HepG2 (cell line): ENCODE results near the gene LILRB2. TPM values are rescaled to one million over a fixed set of nuclear protein-coding genes. Genes with fewer than 3 reads are reported as not detected.

Source experiments
- ATAC-seq: fragments of 200-7000 bp; cut with Tn5 transposase; 3 replicates; pipeline ENCODE4 v1.9.1; 2020; ENCODE audit warnings: mild to moderate bottlenecking, moderate library complexity
- BruUV-seq: library from RNA; stranded (reverse); fragments of 400-500 nt; replicated peaks from 2 replicates; lab custom pipeline; 2021; lab: Mats Ljungman, UMichigan
- CTCF ChIA-PET: fragments of 300-600 bp; formaldehyde crosslinking; extraction: SDS; loops from one replicate; lab custom pipeline; 2021; ENCODE audit warnings: low total read pairs, inconsistent platforms, low intra/inter-chr PET ratio; lab: Yijun Ruan, JAX
- POLR2A ChIA-PET: fragments of 350-600 bp; sonication (Branson Sonifier 250); formaldehyde crosslinking; loops from one replicate; lab custom pipeline; 2020; ENCODE audit warnings: antibody characterized with exemption, inconsistent platforms; lab: Yijun Ruan, JAX
- DNase-seq: peaks from one replicate; pipeline ENCODE4 v3.0.0-alpha.2; 2015; ENCODE audit warnings: low spot score
- FAIRE-seq: peaks from 3 replicates; lab custom pipeline; 2011; peaks lifted over from hg19 to GRCh38; lab: Jason Lieb, UNC
- H2AFZ ChIP-seq: one replicate; pipeline ENCODE4 v1.6.1; 2011; ENCODE audit warnings: low read length, inconsistent platforms
- H3K27ac ChIP-seq: fragments of 300-600 bp; 3 replicates; pipeline ENCODE4 v1.8.0; 2011; ENCODE audit warnings: mixed run types, mild to moderate bottlenecking, mixed read lengths, low read length, inconsistent platforms; ENCODE audit not compliant: insufficient read depth; ENCODE audit errors: extremely low read length
- H3K27me3 ChIP-seq, 2 experiments: fragments of 200-600 bp in 1 of 2; 2 replicates in 1 of 2; 3 replicates in 1 of 2; pipeline versions ENCODE4 v1.6.0 to v1.8.0; 2011; ENCODE audit warnings: low read length in 2 of 2, mild to moderate bottlenecking in 2 of 2, moderate library complexity in 2 of 2, inconsistent platforms in 1 of 2; ENCODE audit not compliant: insufficient read depth in 2 of 2, control insufficient read depth in 1 of 2
- H3K36me3 ChIP-seq, 2 experiments: fragments of 200-600 bp in 1 of 2; replicated peaks in 1 of 2; 2 replicates in 1 of 2; 3 replicates in 1 of 2; pipeline versions ENCODE4 v1.5.1 to v1.8.0; 2011; ENCODE audit warnings: low read length in 2 of 2, inconsistent platforms in 1 of 2; ENCODE audit not compliant: insufficient read depth in 2 of 2, control insufficient read depth in 1 of 2
- H3K4me1 ChIP-seq: 2 replicates; pipeline ENCODE4 v1.5.1; 2012; ENCODE audit warnings: low read length, inconsistent platforms; ENCODE audit not compliant: insufficient read depth
- H3K4me2 ChIP-seq: 2 replicates; pipeline ENCODE4 v1.6.0; 2011; ENCODE audit warnings: low read depth, low read length, inconsistent platforms
- H3K4me3 ChIP-seq, 3 experiments: fragments of 200-600 bp in 1 of 3; sonication (generic), shearing (Covaris generic) in 1 of 3; replicated peaks in 1 of 3; 2 replicates each; pipeline ENCODE4 v1.5.1; 2011 to 2016; ENCODE audit warnings: low read length in 3 of 3, inconsistent platforms in 2 of 3, low read depth in 2 of 3, mild to moderate bottlenecking in 2 of 3, control low read depth in 1 of 3, mixed read lengths in 1 of 3; ENCODE audit not compliant: insufficient read depth in 1 of 3
- H3K79me2 ChIP-seq: one replicate; pipeline ENCODE4 v1.6.1; 2011; ENCODE audit warnings: low read length, inconsistent platforms; ENCODE audit not compliant: insufficient read depth
- H3K9ac ChIP-seq: 2 replicates; pipeline ENCODE4 v1.6.0; 2011; ENCODE audit warnings: mild to moderate bottlenecking, low read depth, low read length, inconsistent platforms; ENCODE audit not compliant: insufficient read depth
- H3K9me3 ChIP-seq: 2 replicates; pipeline ENCODE4 v1.5.1; 2012; ENCODE audit warnings: mild to moderate bottlenecking, low read length
- H4K20me1 ChIP-seq: 2 replicates; pipeline ENCODE4 v1.6.0; 2011; ENCODE audit warnings: inconsistent platforms, mild to moderate bottlenecking, low read length, moderate library complexity; ENCODE audit not compliant: insufficient read depth
- AHR ChIP-seq: IDR thresholded peaks from 2 replicates; pipeline ENCODE4 v1.6.1; 2018; ENCODE audit warnings: missing genetic modification reagents, missing compliant biosample characterization
- FOXJ3 ChIP-seq: sonication (generic); formaldehyde crosslinking; IDR thresholded peaks from 2 replicates; pipeline ENCODE4 v1.4.0; 2020; ENCODE audit warnings: missing genetic modification reagents, mild to moderate bottlenecking, borderline replicate concordance
- NR1H2 ChIP-seq: sonication (generic); formaldehyde crosslinking; IDR thresholded peaks from 2 replicates; pipeline ENCODE4 v1.8.1; 2022; ENCODE audit warnings: low read depth, missing genetic modification reagents, borderline replicate concordance
- POLR2AphosphoS5 ChIP-seq: IDR thresholded peaks from 2 replicates; pipeline ENCODE4 v1.6.1; 2012; ENCODE audit warnings: low read depth, low read length
- SIN3A ChIP-seq: IDR thresholded peaks from 2 replicates; pipeline ENCODE4 v1.6.1; 2011; ENCODE audit warnings: low read depth, mild to moderate bottlenecking, control low read depth, low read length, borderline replicate concordance
- SP4 ChIP-seq: sonication (generic); formaldehyde crosslinking; IDR thresholded peaks from 2 replicates; pipeline ENCODE4 v1.8.1; 2023; ENCODE audit warnings: mild to moderate bottlenecking, missing genetic modification reagents
- ZMYM3 ChIP-seq: sonication (generic); formaldehyde crosslinking; IDR thresholded peaks from 2 replicates; pipeline ENCODE4 v1.5.1; 2020; ENCODE audit warnings: mild to moderate bottlenecking, missing genetic modification reagents
- ZNF317 ChIP-seq: sonication (generic); formaldehyde crosslinking; IDR thresholded peaks from 2 replicates; pipeline ENCODE4 v1.5.0; 2020; ENCODE audit warnings: mild to moderate bottlenecking, missing genetic modification reagents
- ZNF776 ChIP-seq: sonication (generic); formaldehyde crosslinking; IDR thresholded peaks from 2 replicates; pipeline ENCODE4 v1.4.0; 2020; ENCODE audit warnings: mild to moderate bottlenecking, missing genetic modification reagents
- ZNF83 ChIP-seq: sonication (generic); formaldehyde crosslinking; IDR thresholded peaks from 2 replicates; pipeline ENCODE4 v1.4.0; 2020; ENCODE audit warnings: missing genetic modification reagents, mild to moderate bottlenecking, borderline replicate concordance
- WGBS: methylation state at CpG from one replicate; pipeline ENCODE4 v1.1.6; 2017; ENCODE audit warnings: low lambda C conversion rate; 5-methylcytosine and 5-hydroxymethylcytosine counted together
- in situ Hi-C: cut with HindIII; loops from 2 replicates; pipeline ENCODE4 v1.10.0; 2017; ENCODE audit warnings: low pct_unique_long_range_greater_than_20kb; ENCODE audit not compliant: extremely low pct_ligation_motif_present
- intact Hi-C: fragments of 100-400 bp; cut with micrococcal nuclease; formaldehyde crosslinking; loops from one replicate; pipeline ENCODE4 v1.10.0; 2022; ENCODE audit not compliant: unreplicated experiment
- polyA plus RNA-seq, 8 experiments: library from polyadenylated mRNA; depleted of rRNA in 3 of 8; stranded (reverse) in 7 of 8; unstranded in 1 of 8; fragments of >200 nt; fragmentation: Illumina TruSeq in 4 of 8; extraction: Trizol in 4 of 8; gene quantifications; 2 replicates each; pipeline versions ENCODE4 v1.2.1 to v1.2.3, GENCODE V29; 2011 to 2016; ENCODE audit warnings: low read depth in 4 of 8, missing spikeins in 1 of 8, mixed read lengths in 1 of 8; ENCODE audit not compliant: insufficient read depth in 1 of 8
- total RNA-seq, 5 experiments: library from RNA; depleted of rRNA; stranded (reverse); fragments of >200 nt; fragmentation: Illumina TruSeq; extraction: Trizol; gene quantifications; 2 replicates each; pipeline ENCODE4 v1.2.3, GENCODE V29; 2016; ENCODE audit warnings: low read depth in 1 of 5
- TF ChIP-seq, protein P1 (sequence below): sonication (generic); formaldehyde crosslinking; IDR thresholded peaks from 2 replicates; pipeline ENCODE4 v1.4.0; 2020; ENCODE audit warnings: missing genetic modification reagents
- TF ChIP-seq, protein P2 (sequence below): sonication (generic); formaldehyde crosslinking; IDR thresholded peaks from 2 replicates; pipeline ENCODE4 v1.4.0; 2020; ENCODE audit warnings: missing genetic modification reagents, mild to moderate bottlenecking, borderline replicate concordance

The LILRB2 gene
- total and polyA plus RNA-seq, 2 of the 13 experiments (the other 11 are each of a cell fraction or from before 2014, with no cell fraction given), result not detected

DNA sequence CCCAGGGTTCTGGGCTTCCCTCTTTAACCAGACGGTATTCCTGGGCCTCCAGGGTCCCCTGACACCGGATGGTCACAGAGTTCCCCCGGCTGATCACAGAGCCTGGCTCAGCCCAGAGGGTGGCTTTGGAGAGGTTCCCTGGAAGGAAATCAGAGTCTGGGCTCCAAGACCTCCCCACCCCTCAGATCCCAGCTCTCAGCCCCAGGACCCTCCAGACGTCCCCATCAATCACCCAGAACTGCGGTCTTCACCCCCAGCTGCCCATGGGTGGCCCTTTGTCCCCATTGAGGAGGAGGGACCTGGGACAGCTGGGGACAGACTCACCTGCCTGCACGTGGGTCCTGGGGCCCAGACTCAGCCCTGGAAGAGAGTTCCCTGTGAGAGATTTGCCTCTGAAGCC lies 31.1 kb upstream of the LILRB2 start:
- no CpG with 5 or more reads among the region's 6 CpGs for WGBS
- ChIA-PET CTCF (no interaction called here), POLR2A (no interaction called here)
- H4K20me1 ChIP-seq, result no peaks in the 10 kb centered on the region
- no peak for FAIRE-seq
- peaks cover 3 to 13% of the 10 kb centered on the region in 2 experiments; a peak in 3 of 5 replicates for H3K27me3 ChIP-seq
- H3K4me2 ChIP-seq, result no peak overlapping the region
- no peak overlapping the region for H3K9ac ChIP-seq
- no peak for ATAC-seq
- H3K36me3 ChIP-seq, result no peaks in the 10 kb centered on the region
- no peak overlapping the region for H3K27ac ChIP-seq
- H3K4me3 ChIP-seq, result no peak overlapping the region
- intact Hi-C loops (no loop called here), in situ Hi-C loops (no loop called here)
- H3K79me2 ChIP-seq, result no peaks in the 10 kb centered on the region
- H2AFZ ChIP-seq, result no peak overlapping the region
- no peak for DNase-seq
- TF ChIP-seq NR1H2, result no peak
- no peak for TF ChIP-seq POLR2AphosphoS5
- no peak for TF ChIP-seq ZMYM3 (CRISPR knock-in tag)
- TF ChIP-seq SP4, result no peak
- TF ChIP-seq, protein P1, sequence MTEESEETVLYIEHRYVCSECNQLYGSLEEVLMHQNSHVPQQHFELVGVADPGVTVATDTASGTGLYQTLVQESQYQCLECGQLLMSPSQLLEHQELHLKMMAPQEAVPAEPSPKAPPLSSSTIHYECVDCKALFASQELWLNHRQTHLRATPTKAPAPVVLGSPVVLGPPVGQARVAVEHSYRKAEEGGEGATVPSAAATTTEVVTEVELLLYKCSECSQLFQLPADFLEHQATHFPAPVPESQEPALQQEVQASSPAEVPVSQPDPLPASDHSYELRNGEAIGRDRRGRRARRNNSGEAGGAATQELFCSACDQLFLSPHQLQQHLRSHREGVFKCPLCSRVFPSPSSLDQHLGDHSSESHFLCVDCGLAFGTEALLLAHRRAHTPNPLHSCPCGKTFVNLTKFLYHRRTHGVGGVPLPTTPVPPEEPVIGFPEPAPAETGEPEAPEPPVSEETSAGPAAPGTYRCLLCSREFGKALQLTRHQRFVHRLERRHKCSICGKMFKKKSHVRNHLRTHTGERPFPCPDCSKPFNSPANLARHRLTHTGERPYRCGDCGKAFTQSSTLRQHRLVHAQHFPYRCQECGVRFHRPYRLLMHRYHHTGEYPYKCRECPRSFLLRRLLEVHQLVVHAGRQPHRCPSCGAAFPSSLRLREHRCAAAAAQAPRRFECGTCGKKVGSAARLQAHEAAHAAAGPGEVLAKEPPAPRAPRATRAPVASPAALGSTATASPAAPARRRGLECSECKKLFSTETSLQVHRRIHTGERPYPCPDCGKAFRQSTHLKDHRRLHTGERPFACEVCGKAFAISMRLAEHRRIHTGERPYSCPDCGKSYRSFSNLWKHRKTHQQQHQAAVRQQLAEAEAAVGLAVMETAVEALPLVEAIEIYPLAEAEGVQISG (CRISPR knock-in tag), result no peak
- no peak for TF ChIP-seq ZNF776
- TF ChIP-seq, protein P2, sequence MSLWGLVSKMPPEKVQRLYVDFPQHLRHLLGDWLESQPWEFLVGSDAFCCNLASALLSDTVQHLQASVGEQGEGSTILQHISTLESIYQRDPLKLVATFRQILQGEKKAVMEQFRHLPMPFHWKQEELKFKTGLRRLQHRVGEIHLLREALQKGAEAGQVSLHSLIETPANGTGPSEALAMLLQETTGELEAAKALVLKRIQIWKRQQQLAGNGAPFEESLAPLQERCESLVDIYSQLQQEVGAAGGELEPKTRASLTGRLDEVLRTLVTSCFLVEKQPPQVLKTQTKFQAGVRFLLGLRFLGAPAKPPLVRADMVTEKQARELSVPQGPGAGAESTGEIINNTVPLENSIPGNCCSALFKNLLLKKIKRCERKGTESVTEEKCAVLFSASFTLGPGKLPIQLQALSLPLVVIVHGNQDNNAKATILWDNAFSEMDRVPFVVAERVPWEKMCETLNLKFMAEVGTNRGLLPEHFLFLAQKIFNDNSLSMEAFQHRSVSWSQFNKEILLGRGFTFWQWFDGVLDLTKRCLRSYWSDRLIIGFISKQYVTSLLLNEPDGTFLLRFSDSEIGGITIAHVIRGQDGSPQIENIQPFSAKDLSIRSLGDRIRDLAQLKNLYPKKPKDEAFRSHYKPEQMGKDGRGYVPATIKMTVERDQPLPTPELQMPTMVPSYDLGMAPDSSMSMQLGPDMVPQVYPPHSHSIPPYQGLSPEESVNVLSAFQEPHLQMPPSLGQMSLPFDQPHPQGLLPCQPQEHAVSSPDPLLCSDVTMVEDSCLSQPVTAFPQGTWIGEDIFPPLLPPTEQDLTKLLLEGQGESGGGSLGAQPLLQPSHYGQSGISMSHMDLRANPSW (CRISPR knock-in tag), result no peak
- no peak for TF ChIP-seq SIN3A
- TF ChIP-seq AHR (CRISPR knock-in tag), result no peak
- TF ChIP-seq FOXJ3 (CRISPR knock-in tag), result no peak
- TF ChIP-seq ZNF317, result no peak
- TF ChIP-seq ZNF83, result no peak
- no TSS peak for BruUV-seq
- H3K9me3 ChIP-seq, result no peaks in the 10 kb centered on the region
- no peaks in the 10 kb centered on the region for H3K4me1 ChIP-seq
